Measurements from ENCODE around the gene VPS37C. TPM values are rescaled to one million over a fixed set of nuclear protein-coding genes. Genes with fewer than 3 reads are reported as not detected.
A peak's percentile ranks its signal among the peaks of the same experiment; 100 is the strongest.

Gene VPS37C
- total and polyA plus RNA-seq, 10 of the 15 experiments (the other 5 are each of a cell fraction or from before 2014, with no cell fraction given) = 0.39 to 16.5 (median 7.8) TPM

GRCh38 chr11:61173456-61173855 lies 12.2 kb upstream of the VPS37C start:
- peaks cover 5% of the 10 kb centered on the region for H3K4me1 ChIP-seq (ENCODE audit: control insufficient read depth, insufficient read depth, low read length)
- peaks cover 6% of the 10 kb centered on the region for H3K9me3 ChIP-seq (replicated peaks; ENCODE audit: control insufficient read depth, insufficient read depth, low read length)
- 71% methylated on average over 4 of the region's 4 CpGs for WGBS (ENCODE audit: insufficient coverage, insufficient replicate concordance, low lambda C conversion rate, missing lambda C conversion rate)
- DNase-seq (ENCODE audit: low read depth, low spot score) = no peak
- TF ChIP-seq IKZF2 (IDR thresholded peaks at IDR 0.05) (no peak), RAD21 (IDR thresholded peaks at IDR 0.05; ENCODE audit: insufficient read depth, low read depth, low read length) (peak; percentile 51; the same call in 1 of the 2 replicates), SMC3 (IDR thresholded peaks at IDR 0.05; ENCODE audit: borderline replicate concordance, low read length) (peak; percentile 29; the same call in 1 of the 2 replicates), CTCF (IDR thresholded peaks at IDR 0.05 in 2 of 3, conservative IDR thresholded peaks at IDR 0.05 in 1 of 3; ENCODE audit: control insufficient read depth in 2 of 3, extremely low read depth in 1 of 3, insufficient read depth in 1 of 3, low read depth in 3 of 3, low read length in 3 of 3) (peak in 1 of 3 experiments; percentile 21; a peak in 2 of 6 replicates)
- H3K9ac ChIP-seq (ENCODE audit: control insufficient read depth, insufficient read depth, low read length) = no peak overlapping the region
- CTCF ChIA-PET = interaction anchor here (1.4 to 5.7 kb wide), 5 partner anchors 14 to 342 kb away, joined by 3 to 35 read pairs (median 8); no protein-coding TSS in a partner anchor
- no peak for FAIRE-seq
- no peak overlapping the region for H3K27ac ChIP-seq (ENCODE audit: control insufficient read depth, insufficient read depth)
- in situ Hi-C loops (cut with MboI) (no loop called here), intact Hi-C loops (cut with micrococcal nuclease; ENCODE audit: unreplicated experiment) (no loop called here)
- no peak overlapping the region for H3K4me2 ChIP-seq (ENCODE audit: control insufficient read depth, insufficient read depth)
- no peak overlapping the region for H3K4me3 ChIP-seq
- H3K79me2 ChIP-seq (ENCODE audit: control insufficient read depth, insufficient read depth, low read length) = no peaks in the 10 kb centered on the region
- no peak overlapping the region for H2AFZ ChIP-seq (ENCODE audit: control insufficient read depth, low read depth, low read length)
- POLR2A ChIA-PET = interaction anchor here (0.6 kb wide), 1 partner anchor 259 kb away, joined by 3 read pairs; the partner anchor contains the start of gene TMEM109
- RAD21 ChIA-PET (ENCODE audit: unreplicated experiment) = interaction anchor here (0.8 to 1.0 kb wide), 2 partner anchors 40 to 342 kb away, joined by 3 to 6 read pairs; no protein-coding TSS in a partner anchor
- no TSS peak for BruUV-seq (replicated peaks)
- SMC1A ChIA-PET (ENCODE audit: uncharacterized antibody, unreplicated experiment) = interaction anchor here (1.1 to 1.5 kb wide), 3 partner anchors 9 to 341 kb away, joined by 4 to 5 read pairs (median 4); no protein-coding TSS in a partner anchor
- no peaks in the 10 kb centered on the region for H4K20me1 ChIP-seq (ENCODE audit: control insufficient read depth, insufficient read depth)
- no peaks in the 10 kb centered on the region; a peak in 1 of 4 replicates for H3K27me3 ChIP-seq (replicated peaks in 1 of 2; ENCODE audit: control insufficient read depth in 2 of 2, insufficient read depth in 2 of 2, low read length in 1 of 2)
- peak; percentile 69 for ATAC-seq
- no peaks in the 10 kb centered on the region for H3K36me3 ChIP-seq (ENCODE audit: control insufficient read depth in 2 of 2, insufficient read depth in 2 of 2, low read length in 1 of 2)

All from GM12878 (cell line).